OCI-LY1 (cell line): ENCODE data around the gene ARHGAP1.

ENCODE experiments used
- H2AFZ ChIP-seq: fragments of 200-600 bp; sonication (generic), shearing (Covaris generic); 2 replicates; pipeline ENCODE4 v1.6.0; 2014; ENCODE audit warnings: antibody characterized with exemption, mild to moderate bottlenecking, low read length
- H3F3A ChIP-seq: fragments of 200-600 bp; sonication (generic), shearing (Covaris generic); 2 replicates; pipeline ENCODE4 v1.6.0; 2014; ENCODE audit warnings: mild to moderate bottlenecking, antibody characterized with exemption, low read length, moderate library complexity; ENCODE audit not compliant: insufficient read depth
- H3K27ac ChIP-seq: fragments of 200-600 bp; sonication (generic); 2 replicates; pipeline ENCODE4 v1.5.1; 2014; ENCODE audit warnings: low read length, mixed run types, mild to moderate bottlenecking, low read depth; ENCODE audit not compliant: poor library complexity, severe bottlenecking
- H3K27me3 ChIP-seq: fragments of 200-600 bp; sonication (generic); 2 replicates; pipeline ENCODE4 v1.6.0; 2014; ENCODE audit warnings: antibody characterized with exemption, mild to moderate bottlenecking, low read length, moderate library complexity; ENCODE audit not compliant: insufficient read depth
- H3K36me3 ChIP-seq: fragments of 200-600 bp; sonication (generic); 2 replicates; pipeline ENCODE4 v1.6.1; 2014; ENCODE audit warnings: mild to moderate bottlenecking, antibody characterized with exemption, low read length, moderate library complexity, mixed read lengths; ENCODE audit not compliant: insufficient read depth
- H3K4me1 ChIP-seq: fragments of 200-600 bp; sonication (generic); 2 replicates; pipeline ENCODE4 v1.5.1; 2014; ENCODE audit warnings: mild to moderate bottlenecking, low read length, moderate library complexity; ENCODE audit not compliant: insufficient read depth, severe bottlenecking
- H3K4me2 ChIP-seq: fragments of 200-600 bp; sonication (generic), shearing (Covaris generic); 2 replicates; pipeline ENCODE4 v1.6.1; 2014; ENCODE audit warnings: low read length
- H3K4me3 ChIP-seq: fragments of 200-600 bp; sonication (generic); 2 replicates; pipeline ENCODE4 v1.5.1; 2014; ENCODE audit warnings: low read length, low read depth, mild to moderate bottlenecking, mixed read lengths; ENCODE audit not compliant: poor library complexity, severe bottlenecking
- H3K79me2 ChIP-seq: fragments of 200-600 bp; shearing (Covaris generic); 2 replicates; pipeline ENCODE4 v1.6.1; 2016; ENCODE audit warnings: mixed run types, low read length, mixed read lengths; ENCODE audit not compliant: insufficient read depth
- H3K9ac ChIP-seq: fragments of 200-600 bp; sonication (generic), shearing (Covaris generic); 2 replicates; pipeline ENCODE4 v1.6.1; 2014; ENCODE audit warnings: mild to moderate bottlenecking, low read length, mixed read lengths
- H3K9me2 ChIP-seq: fragments of 200-600 bp; sonication (generic), shearing (Covaris generic); 2 replicates; pipeline ENCODE4 v1.6.1; 2014; ENCODE audit warnings: low read depth, mild to moderate bottlenecking, low read length, mixed read lengths
- H3K9me3 ChIP-seq: fragments of 200-600 bp; shearing (Covaris generic); 2 replicates; pipeline ENCODE4 v1.6.1; 2014; ENCODE audit warnings: low read length, mixed read lengths
- H4K20me1 ChIP-seq: fragments of 200-600 bp; sonication (generic), shearing (Covaris generic); 2 replicates; pipeline ENCODE4 v1.6.0; 2016; ENCODE audit warnings: mild to moderate bottlenecking, low read length; ENCODE audit not compliant: insufficient read depth
- EZH2 ChIP-seq: fragments of 200-600 bp; sonication (generic), shearing (Covaris generic); IDR thresholded peaks from 2 replicates; pipeline ENCODE4 v1.8.0; 2017; ENCODE audit warnings: borderline replicate concordance, mixed run types, mild to moderate bottlenecking, antibody characterized with exemption, low read length, moderate library complexity, mixed read lengths
- TF ChIP-seq, protein P1 (sequence below): fragments of 200-600 bp; sonication (generic), shearing (Covaris generic); IDR thresholded peaks from 2 replicates; pipeline ENCODE4 v1.5.1; 2017; ENCODE audit warnings: mild to moderate bottlenecking, antibody characterized with exemption, low read length, moderate library complexity, mixed read lengths

ARHGAP1 gene

DNA sequence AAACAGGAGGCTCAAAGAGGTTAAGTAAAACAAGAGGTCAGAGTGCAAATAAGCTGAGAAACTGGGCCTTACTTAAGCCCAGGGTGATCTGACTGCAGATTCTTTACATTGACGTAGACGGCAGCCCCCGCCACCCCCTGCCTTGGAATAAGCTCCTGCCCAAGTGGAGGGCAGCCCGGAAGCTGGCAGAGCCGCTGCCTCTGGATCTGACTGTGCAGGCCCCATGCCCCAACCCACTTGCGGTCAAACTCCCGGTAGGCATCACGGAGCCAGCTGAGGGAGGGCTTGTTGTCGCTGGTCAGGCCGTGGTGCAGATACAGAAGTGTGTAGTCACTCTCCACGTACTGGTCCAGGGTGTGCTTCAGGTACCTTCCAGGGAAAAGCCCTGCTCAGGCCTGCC lies 18.6 kb downstream of the ARHGAP1 start:
- no peaks in the 10 kb centered on the region for H3F3A ChIP-seq
- H3K4me3 ChIP-seq = no peak overlapping the region
- peaks cover 2% of the 10 kb centered on the region for H3K4me1 ChIP-seq
- no peaks in the 10 kb centered on the region for H3K79me2 ChIP-seq
- no peaks in the 10 kb centered on the region for H4K20me1 ChIP-seq
- no peak overlapping the region for H3K9ac ChIP-seq
- no peaks in the 10 kb centered on the region for H3K27me3 ChIP-seq
- peaks cover 39% of the 10 kb centered on the region; the same call in 1 of the 2 replicates for H3K36me3 ChIP-seq
- no peaks in the 10 kb centered on the region for H3K9me3 ChIP-seq
- H3K4me2 ChIP-seq = no peak overlapping the region
- no peak overlapping the region for H3K27ac ChIP-seq
- TF ChIP-seq, protein P1, sequence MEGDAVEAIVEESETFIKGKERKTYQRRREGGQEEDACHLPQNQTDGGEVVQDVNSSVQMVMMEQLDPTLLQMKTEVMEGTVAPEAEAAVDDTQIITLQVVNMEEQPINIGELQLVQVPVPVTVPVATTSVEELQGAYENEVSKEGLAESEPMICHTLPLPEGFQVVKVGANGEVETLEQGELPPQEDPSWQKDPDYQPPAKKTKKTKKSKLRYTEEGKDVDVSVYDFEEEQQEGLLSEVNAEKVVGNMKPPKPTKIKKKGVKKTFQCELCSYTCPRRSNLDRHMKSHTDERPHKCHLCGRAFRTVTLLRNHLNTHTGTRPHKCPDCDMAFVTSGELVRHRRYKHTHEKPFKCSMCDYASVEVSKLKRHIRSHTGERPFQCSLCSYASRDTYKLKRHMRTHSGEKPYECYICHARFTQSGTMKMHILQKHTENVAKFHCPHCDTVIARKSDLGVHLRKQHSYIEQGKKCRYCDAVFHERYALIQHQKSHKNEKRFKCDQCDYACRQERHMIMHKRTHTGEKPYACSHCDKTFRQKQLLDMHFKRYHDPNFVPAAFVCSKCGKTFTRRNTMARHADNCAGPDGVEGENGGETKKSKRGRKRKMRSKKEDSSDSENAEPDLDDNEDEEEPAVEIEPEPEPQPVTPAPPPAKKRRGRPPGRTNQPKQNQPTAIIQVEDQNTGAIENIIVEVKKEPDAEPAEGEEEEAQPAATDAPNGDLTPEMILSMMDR = no peak
- TF ChIP-seq EZH2 = no peak
- H2AFZ ChIP-seq = no peak overlapping the region
- H3K9me2 ChIP-seq = no peaks in the 10 kb centered on the region

DNA sequence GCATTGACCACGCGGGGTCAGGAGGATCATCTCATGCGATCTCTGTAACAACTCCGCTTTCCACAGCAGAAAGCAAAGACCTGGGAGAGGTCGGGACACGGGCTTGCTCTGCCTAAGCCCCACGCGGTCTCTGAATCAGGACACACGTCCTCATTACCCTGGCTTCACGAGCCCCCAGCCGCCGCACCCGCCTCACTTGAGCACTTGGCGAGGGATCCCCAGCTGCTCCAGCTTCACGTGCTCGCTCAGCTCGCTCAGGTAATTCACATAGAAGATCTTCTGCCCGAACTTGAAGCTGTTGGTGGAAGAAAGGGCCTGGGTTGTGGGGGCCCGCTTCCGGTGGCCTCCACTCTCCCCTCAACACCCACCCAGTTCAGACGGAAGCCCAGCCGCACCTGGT lies 19.6 kb downstream of the ARHGAP1 start:
- Histone ChIP-seq H3K79me2 (no peaks in the 10 kb centered on the region), H3K27me3 (no peaks in the 10 kb centered on the region), H3K4me1 (peaks cover 12% of the 10 kb centered on the region), H3F3A (no peaks in the 10 kb centered on the region), H3K4me2 (no peak overlapping the region), H3K27ac (no peak overlapping the region), H3K9me3 (no peaks in the 10 kb centered on the region), H2AFZ (no peak overlapping the region), H4K20me1 (no peaks in the 10 kb centered on the region), H3K4me3 (no peak overlapping the region), H3K9me2 (no peaks in the 10 kb centered on the region), H3K36me3 (peaks cover 37% of the 10 kb centered on the region; the same call in 1 of the 2 replicates), H3K9ac (no peak overlapping the region)
- TF ChIP-seq, protein P1 = no peak
- TF ChIP-seq EZH2 = no peak

DNA sequence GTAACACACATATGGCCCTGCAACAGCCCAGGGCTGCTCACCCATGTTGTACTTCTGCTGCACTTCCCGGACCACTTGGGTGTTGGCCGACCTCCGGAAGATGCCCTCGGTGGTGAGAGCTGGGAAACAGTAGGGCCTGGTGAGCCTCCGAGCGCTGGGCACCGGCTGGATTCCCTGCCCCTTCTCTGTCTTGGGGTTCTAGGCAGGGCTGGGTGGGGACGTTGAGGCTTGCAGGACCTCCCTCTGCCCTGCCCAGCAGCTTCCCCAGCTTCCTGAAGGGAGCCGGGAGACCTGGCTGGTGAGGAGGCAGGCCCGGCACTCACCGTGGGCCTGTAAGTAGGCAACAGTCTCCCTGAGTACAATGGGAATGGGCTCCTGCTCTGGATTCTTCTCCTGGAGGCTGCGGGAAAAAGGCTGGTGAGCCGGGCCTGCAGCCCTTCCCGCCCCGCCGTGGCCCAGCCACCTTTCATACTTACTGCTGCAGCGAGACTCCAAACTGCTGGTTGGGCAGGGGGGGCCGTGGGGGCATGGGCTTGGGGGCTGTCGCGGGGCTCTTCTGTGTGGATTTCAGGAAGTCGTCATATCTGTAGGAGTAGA lies 20.2 kb downstream of the ARHGAP1 start:
- H3K4me1 ChIP-seq = peaks cover 18% of the 10 kb centered on the region
- H2AFZ ChIP-seq = no peak overlapping the region
- no peak overlapping the region for H3K4me3 ChIP-seq
- no peaks in the 10 kb centered on the region for H4K20me1 ChIP-seq
- H3K36me3 ChIP-seq = peaks cover 37% of the 10 kb centered on the region; the same call in 1 of the 2 replicates
- no peaks in the 10 kb centered on the region for H3F3A ChIP-seq
- H3K27me3 ChIP-seq = no peaks in the 10 kb centered on the region
- no peaks in the 10 kb centered on the region for H3K9me3 ChIP-seq
- no peak for TF ChIP-seq EZH2
- TF ChIP-seq, protein P1 = no peak
- H3K9ac ChIP-seq = no peak overlapping the region
- H3K79me2 ChIP-seq = no peaks in the 10 kb centered on the region
- no peaks in the 10 kb centered on the region for H3K9me2 ChIP-seq
- H3K4me2 ChIP-seq = no peak overlapping the region
- H3K27ac ChIP-seq = no peak overlapping the region
